ENCODE data around the gene PRR14L. TPM values are rescaled to one million over a fixed set of nuclear protein-coding genes. Genes with fewer than 3 reads are reported as not detected.

Gene PRR14L
- total and polyA plus RNA-seq, 2 of the 13 experiments (the other 11 are each of a cell fraction or from before 2014, with no cell fraction given), result 6.6 to 16.5 TPM

DNA sequence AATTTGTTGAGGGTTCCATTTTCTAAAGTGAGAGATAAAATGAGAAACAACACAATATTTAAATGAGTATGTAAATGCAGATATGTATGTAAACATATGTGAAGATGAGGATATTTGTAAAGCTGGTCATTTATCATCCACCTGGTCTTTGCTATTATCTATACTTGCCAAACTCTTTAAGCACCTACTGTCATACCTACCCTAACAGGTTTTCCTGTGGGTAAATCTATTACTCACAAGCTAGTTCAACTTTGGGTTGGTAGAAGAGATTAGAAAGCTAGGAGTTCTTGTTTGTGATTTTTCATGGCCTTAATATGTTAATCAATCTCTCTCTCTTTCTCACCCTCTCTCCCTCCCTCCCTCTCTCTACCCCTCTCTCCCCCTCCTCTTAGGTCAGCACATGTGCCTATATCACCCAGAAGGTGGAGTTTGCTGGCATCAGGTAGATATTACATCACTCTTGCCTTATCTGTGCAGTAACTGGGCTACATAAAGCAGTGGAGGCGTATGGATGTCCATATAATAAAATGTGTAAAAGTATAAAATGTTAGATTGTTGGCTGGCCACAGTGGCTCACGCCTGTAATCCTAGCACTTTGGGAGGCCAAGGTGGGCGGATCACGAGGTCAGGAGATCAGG, 18.6 kb upstream of the PRR14L start:
- POLR2A ChIA-PET, result no interaction called here
- no peak overlapping the region for H3K4me3 ChIP-seq (replicated peaks in 1 of 3; ENCODE audit: insufficient read depth in 1 of 3, low read depth in 2 of 3, low read length in 3 of 3)
- H3K9ac ChIP-seq (ENCODE audit: insufficient read depth, low read depth, low read length), result no peak overlapping the region
- peaks cover 1 to 18% of the 10 kb centered on the region in 2 experiments for H3K36me3 ChIP-seq (replicated peaks in 1 of 2; ENCODE audit: control insufficient read depth in 1 of 2, insufficient read depth in 2 of 2, low read length in 2 of 2)
- in situ Hi-C loops (cut with HindIII; ENCODE audit: extremely low pct_ligation_motif_present, low pct_unique_long_range_greater_than_20kb) (no loop called here), intact Hi-C loops (cut with micrococcal nuclease; ENCODE audit: unreplicated experiment) (no loop called here)
- no peaks in the 10 kb centered on the region for H3K4me1 ChIP-seq (ENCODE audit: insufficient read depth, low read length)
- H4K20me1 ChIP-seq (ENCODE audit: insufficient read depth, low read length), result no peaks in the 10 kb centered on the region
- ATAC-seq, result no peak
- TF ChIP-seq ZNF296 (CRISPR knock-in tag; conservative IDR thresholded peaks at IDR 0.05) (no peak), FOXA3 (CRISPR knock-in tag; IDR thresholded peaks at IDR 0.05) (no peak), SALL1 (CRISPR knock-in tag; IDR thresholded peaks at IDR 0.05) (no peak), ZNF530 (CRISPR knock-in tag; IDR thresholded peaks at IDR 0.05; ENCODE audit: low read depth) (no peak), HNF4G (IDR thresholded peaks at IDR 0.05; ENCODE audit: borderline replicate concordance, low read depth, low read length) (no peak), HNF4G (CRISPR knock-in tag; IDR thresholded peaks at IDR 0.05; ENCODE audit: borderline replicate concordance, low read depth) (no peak), ZNF550 (CRISPR knock-in tag; IDR thresholded peaks at IDR 0.05; ENCODE audit: borderline replicate concordance) (no peak), ZNF737 (CRISPR knock-in tag; IDR thresholded peaks at IDR 0.05; ENCODE audit: borderline replicate concordance) (no peak), TBP (CRISPR knock-in tag; IDR thresholded peaks at IDR 0.05) (no peak)
- TF ChIP-seq, protein P1, sequence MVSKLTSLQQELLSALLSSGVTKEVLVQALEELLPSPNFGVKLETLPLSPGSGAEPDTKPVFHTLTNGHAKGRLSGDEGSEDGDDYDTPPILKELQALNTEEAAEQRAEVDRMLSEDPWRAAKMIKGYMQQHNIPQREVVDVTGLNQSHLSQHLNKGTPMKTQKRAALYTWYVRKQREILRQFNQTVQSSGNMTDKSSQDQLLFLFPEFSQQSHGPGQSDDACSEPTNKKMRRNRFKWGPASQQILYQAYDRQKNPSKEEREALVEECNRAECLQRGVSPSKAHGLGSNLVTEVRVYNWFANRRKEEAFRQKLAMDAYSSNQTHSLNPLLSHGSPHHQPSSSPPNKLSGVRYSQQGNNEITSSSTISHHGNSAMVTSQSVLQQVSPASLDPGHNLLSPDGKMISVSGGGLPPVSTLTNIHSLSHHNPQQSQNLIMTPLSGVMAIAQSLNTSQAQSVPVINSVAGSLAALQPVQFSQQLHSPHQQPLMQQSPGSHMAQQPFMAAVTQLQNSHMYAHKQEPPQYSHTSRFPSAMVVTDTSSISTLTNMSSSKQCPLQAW (CRISPR knock-in tag; IDR thresholded peaks at IDR 0.05), result no peak
- TF ChIP-seq, protein P2, sequence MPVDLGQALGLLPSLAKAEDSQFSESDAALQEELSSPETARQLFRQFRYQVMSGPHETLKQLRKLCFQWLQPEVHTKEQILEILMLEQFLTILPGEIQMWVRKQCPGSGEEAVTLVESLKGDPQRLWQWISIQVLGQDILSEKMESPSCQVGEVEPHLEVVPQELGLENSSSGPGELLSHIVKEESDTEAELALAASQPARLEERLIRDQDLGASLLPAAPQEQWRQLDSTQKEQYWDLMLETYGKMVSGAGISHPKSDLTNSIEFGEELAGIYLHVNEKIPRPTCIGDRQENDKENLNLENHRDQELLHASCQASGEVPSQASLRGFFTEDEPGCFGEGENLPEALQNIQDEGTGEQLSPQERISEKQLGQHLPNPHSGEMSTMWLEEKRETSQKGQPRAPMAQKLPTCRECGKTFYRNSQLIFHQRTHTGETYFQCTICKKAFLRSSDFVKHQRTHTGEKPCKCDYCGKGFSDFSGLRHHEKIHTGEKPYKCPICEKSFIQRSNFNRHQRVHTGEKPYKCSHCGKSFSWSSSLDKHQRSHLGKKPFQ (CRISPR knock-in tag; IDR thresholded peaks at IDR 0.05; ENCODE audit: insufficient replicate concordance), result no peak
- TF ChIP-seq, protein P3, sequence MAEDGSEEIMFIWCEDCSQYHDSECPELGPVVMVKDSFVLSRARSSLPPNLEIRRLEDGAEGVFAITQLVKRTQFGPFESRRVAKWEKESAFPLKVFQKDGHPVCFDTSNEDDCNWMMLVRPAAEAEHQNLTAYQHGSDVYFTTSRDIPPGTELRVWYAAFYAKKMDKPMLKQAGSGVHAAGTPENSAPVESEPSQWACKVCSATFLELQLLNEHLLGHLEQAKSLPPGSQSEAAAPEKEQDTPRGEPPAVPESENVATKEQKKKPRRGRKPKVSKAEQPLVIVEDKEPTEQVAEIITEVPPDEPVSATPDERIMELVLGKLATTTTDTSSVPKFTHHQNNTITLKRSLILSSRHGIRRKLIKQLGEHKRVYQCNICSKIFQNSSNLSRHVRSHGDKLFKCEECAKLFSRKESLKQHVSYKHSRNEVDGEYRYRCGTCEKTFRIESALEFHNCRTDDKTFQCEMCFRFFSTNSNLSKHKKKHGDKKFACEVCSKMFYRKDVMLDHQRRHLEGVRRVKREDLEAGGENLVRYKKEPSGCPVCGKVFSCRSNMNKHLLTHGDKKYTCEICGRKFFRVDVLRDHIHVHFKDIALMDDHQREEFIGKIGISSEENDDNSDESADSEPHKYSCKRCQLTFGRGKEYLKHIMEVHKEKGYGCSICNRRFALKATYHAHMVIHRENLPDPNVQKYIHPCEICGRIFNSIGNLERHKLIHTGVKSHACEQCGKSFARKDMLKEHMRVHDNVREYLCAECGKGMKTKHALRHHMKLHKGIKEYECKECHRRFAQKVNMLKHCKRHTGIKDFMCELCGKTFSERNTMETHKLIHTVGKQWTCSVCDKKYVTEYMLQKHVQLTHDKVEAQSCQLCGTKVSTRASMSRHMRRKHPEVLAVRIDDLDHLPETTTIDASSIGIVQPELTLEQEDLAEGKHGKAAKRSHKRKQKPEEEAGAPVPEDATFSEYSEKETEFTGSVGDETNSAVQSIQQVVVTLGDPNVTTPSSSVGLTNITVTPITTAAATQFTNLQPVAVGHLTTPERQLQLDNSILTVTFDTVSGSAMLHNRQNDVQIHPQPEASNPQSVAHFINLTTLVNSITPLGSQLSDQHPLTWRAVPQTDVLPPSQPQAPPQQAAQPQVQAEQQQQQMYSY (CRISPR knock-in tag; IDR thresholded peaks at IDR 0.05), result no peak
- FAIRE-seq, result no peak
- no peak for DNase-seq (ENCODE audit: low spot score)
- H3K27ac ChIP-seq (ENCODE audit: extremely low read length, insufficient read depth, low read length), result no peak overlapping the region
- no TSS peak for BruUV-seq (replicated peaks)
- H3K9me3 ChIP-seq (ENCODE audit: low read length), result no peaks in the 10 kb centered on the region
- WGBS (ENCODE audit: low lambda C conversion rate), result 97% methylated on average over 4 of the region's 4 CpGs
- no peak overlapping the region for H3K4me2 ChIP-seq (ENCODE audit: low read depth, low read length)
- H3K79me2 ChIP-seq (ENCODE audit: insufficient read depth, low read length), result no peaks in the 10 kb centered on the region
- CTCF ChIA-PET (ENCODE audit: low intra/inter-chr PET ratio, low total read pairs), result no interaction called here
- H3K27me3 ChIP-seq (ENCODE audit: control insufficient read depth in 1 of 2, insufficient read depth in 2 of 2, low read length in 2 of 2), result no peaks in the 10 kb centered on the region
- no peak overlapping the region for H2AFZ ChIP-seq (ENCODE audit: low read length)

Data from HepG2 (cell line).